ENCODE data around the gene ANKS1A.

ANKS1A gene

GRCh38 chr6:34920097-34920496 is 31.0 kb downstream of the ANKS1A start:
- Histone ChIP-seq H3K27ac (ENCODE audit: low read length) (no peak overlapping the region), H3K4me3 (ENCODE audit: low read length) (no peak overlapping the region), H3K36me3 (replicated peaks; ENCODE audit: insufficient read depth, low read length) (no peaks in the 10 kb centered on the region), H3K9me3 (replicated peaks; ENCODE audit: insufficient read depth, low read length) (no peaks in the 10 kb centered on the region), H4K20me1 (ENCODE audit: insufficient read depth, low read length) (no peaks in the 10 kb centered on the region), H3K9ac (ENCODE audit: low read length) (no peak overlapping the region), H3K4me1 (ENCODE audit: low read length) (no peaks in the 10 kb centered on the region), H2AFZ (ENCODE audit: low read length) (no peak overlapping the region), H3K79me2 (ENCODE audit: low read length) (0 out of 2 replicates have a peak, but pooled peaks cover 4% of the 10 kb centered on the region), H3K4me2 (ENCODE audit: low read depth, low read length) (no peak overlapping the region), H3F3A (ENCODE audit: insufficient read depth, low read length) (no peaks in the 10 kb centered on the region), H3K9me2 (replicated peaks; ENCODE audit: insufficient read depth, low read length) (no peaks in the 10 kb centered on the region), H3K27me3 (replicated peaks; ENCODE audit: insufficient read depth, low read length) (no peaks in the 10 kb centered on the region)
- DNase-seq, result no peak
- no peak for TF ChIP-seq EZH2 (optimal IDR thresholded peaks at IDR 0.05; ENCODE audit: low read depth, low read length)
- no peak for TF ChIP-seq EZH2phosphoT487 (IDR thresholded peaks at IDR 0.05; ENCODE audit: low read length)
- no peak for TF ChIP-seq CTCF (IDR thresholded peaks at IDR 0.05; ENCODE audit: low read length)

- Histone ChIP-seq H4K20me1 (ENCODE audit: insufficient read depth, low read length) (no peaks in the 10 kb centered on the region), H3K79me2 (ENCODE audit: low read length) (no peaks in the 10 kb centered on the region), H3F3A (ENCODE audit: insufficient read depth, low read length) (no peaks in the 10 kb centered on the region), H2AFZ (ENCODE audit: low read length) (no peak overlapping the region), H3K9ac (ENCODE audit: low read length) (no peak overlapping the region), H3K4me2 (ENCODE audit: low read depth, low read length) (no peak overlapping the region), H3K4me3 (ENCODE audit: low read length) (no peak overlapping the region), H3K9me2 (replicated peaks; ENCODE audit: insufficient read depth, low read length) (no peaks in the 10 kb centered on the region), H3K27ac (ENCODE audit: low read length) (no peak overlapping the region), H3K9me3 (replicated peaks; ENCODE audit: insufficient read depth, low read length) (no peaks in the 10 kb centered on the region), H3K27me3 (replicated peaks; ENCODE audit: insufficient read depth, low read length) (no peaks in the 10 kb centered on the region), H3K4me1 (ENCODE audit: low read length) (no peaks in the 10 kb centered on the region), H3K36me3 (replicated peaks; ENCODE audit: insufficient read depth, low read length) (no peaks in the 10 kb centered on the region)
- no peak for TF ChIP-seq EZH2 (optimal IDR thresholded peaks at IDR 0.05; ENCODE audit: low read depth, low read length)
- TF ChIP-seq CTCF (IDR thresholded peaks at IDR 0.05; ENCODE audit: low read length), result no peak
- TF ChIP-seq EZH2phosphoT487 (IDR thresholded peaks at IDR 0.05; ENCODE audit: low read length), result no peak
- DNase-seq, result no peak
These were observed 33.2 kb downstream of the ANKS1A start for GRCh38 chr6:34922177-34922663.

GRCh38 chr6:34924831-34925625 is 36.0 kb downstream of the ANKS1A start:
- Histone ChIP-seq H3K27me3 (replicated peaks; ENCODE audit: insufficient read depth, low read length) (no peaks in the 10 kb centered on the region), H3K79me2 (ENCODE audit: low read length) (no peaks in the 10 kb centered on the region), H3K9me3 (replicated peaks; ENCODE audit: insufficient read depth, low read length) (no peaks in the 10 kb centered on the region), H3K4me3 (ENCODE audit: low read length) (no peak overlapping the region), H4K20me1 (ENCODE audit: insufficient read depth, low read length) (no peaks in the 10 kb centered on the region; the same call in none of the 2 replicates), H3K4me1 (ENCODE audit: low read length) (no peaks in the 10 kb centered on the region), H3K9me2 (replicated peaks; ENCODE audit: insufficient read depth, low read length) (no peaks in the 10 kb centered on the region), H2AFZ (ENCODE audit: low read length) (no peak overlapping the region), H3K4me2 (ENCODE audit: low read depth, low read length) (no peak overlapping the region), H3F3A (ENCODE audit: insufficient read depth, low read length) (no peaks in the 10 kb centered on the region), H3K36me3 (replicated peaks; ENCODE audit: insufficient read depth, low read length) (no peaks in the 10 kb centered on the region), H3K9ac (ENCODE audit: low read length) (no peak overlapping the region), H3K27ac (ENCODE audit: low read length) (no peak overlapping the region)
- no peak for DNase-seq
- no peak for TF ChIP-seq CTCF (IDR thresholded peaks at IDR 0.05; ENCODE audit: low read length)
- no peak for TF ChIP-seq EZH2 (optimal IDR thresholded peaks at IDR 0.05; ENCODE audit: low read depth, low read length)
- no peak for TF ChIP-seq EZH2phosphoT487 (IDR thresholded peaks at IDR 0.05; ENCODE audit: low read length)

All from MM.1S (cell line).